ENCODE data around the gene SERPINB6.

The SERPINB6 gene

GRCh38 chr6:2962004-2962403 lies 9.4 kb downstream of the SERPINB6 start:
- no peak for DNase-seq (ENCODE audit: low read depth)
- no peak overlapping the region for H3K4me3 ChIP-seq (ENCODE audit: low read depth, low read length)
- TF ChIP-seq CTCF (IDR thresholded peaks at IDR 0.05; ENCODE audit: insufficient read depth, low read depth, low read length, missing control alignments), result no peak

DNA sequence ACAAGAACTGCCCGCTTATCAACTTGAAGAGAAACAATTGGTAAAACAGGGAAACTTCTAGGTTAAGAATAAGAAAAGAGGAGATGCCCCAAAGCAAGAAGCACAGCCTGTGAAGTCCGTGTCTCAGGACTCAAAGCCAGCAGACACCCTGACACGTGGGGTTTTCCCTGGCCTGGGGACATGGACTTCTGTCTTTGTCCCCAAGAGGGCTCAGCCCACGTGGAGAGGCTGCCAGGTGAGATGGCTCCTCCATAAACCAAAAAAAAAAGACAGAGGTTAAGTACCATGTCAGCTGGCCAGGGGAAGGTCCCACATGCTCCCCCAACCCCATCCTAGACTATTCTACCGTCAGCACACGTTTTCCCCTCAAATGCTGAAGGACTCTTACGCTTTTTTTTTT lies 9.9 kb downstream of the SERPINB6 start:
- no peak for DNase-seq (ENCODE audit: low read depth)
- no peak overlapping the region for H3K4me3 ChIP-seq (ENCODE audit: low read depth, low read length)
- no peak for TF ChIP-seq CTCF (IDR thresholded peaks at IDR 0.05; ENCODE audit: insufficient read depth, low read depth, low read length, missing control alignments)

- H3K4me3 ChIP-seq (ENCODE audit: low read depth, low read length), result no peak overlapping the region
- no peak for DNase-seq (ENCODE audit: low read depth)
- no peak for TF ChIP-seq CTCF (IDR thresholded peaks at IDR 0.05; ENCODE audit: insufficient read depth, low read depth, low read length, missing control alignments)
These were observed 10.4 kb downstream of the SERPINB6 start for GRCh38 chr6:2960935-2961334.

- no peak overlapping the region for H3K4me3 ChIP-seq (ENCODE audit: low read depth, low read length)
- DNase-seq (ENCODE audit: low read depth), result no peak
- TF ChIP-seq CTCF (IDR thresholded peaks at IDR 0.05; ENCODE audit: insufficient read depth, low read depth, low read length, missing control alignments), result no peak
These were observed 11.3 kb downstream of the SERPINB6 start for GRCh38 chr6:2959909-2960719.

GRCh38 chr6:2958776-2959175 lies 12.6 kb downstream of the SERPINB6 start:
- TF ChIP-seq CTCF (IDR thresholded peaks at IDR 0.05; ENCODE audit: insufficient read depth, low read depth, low read length, missing control alignments), result no peak

DNA sequence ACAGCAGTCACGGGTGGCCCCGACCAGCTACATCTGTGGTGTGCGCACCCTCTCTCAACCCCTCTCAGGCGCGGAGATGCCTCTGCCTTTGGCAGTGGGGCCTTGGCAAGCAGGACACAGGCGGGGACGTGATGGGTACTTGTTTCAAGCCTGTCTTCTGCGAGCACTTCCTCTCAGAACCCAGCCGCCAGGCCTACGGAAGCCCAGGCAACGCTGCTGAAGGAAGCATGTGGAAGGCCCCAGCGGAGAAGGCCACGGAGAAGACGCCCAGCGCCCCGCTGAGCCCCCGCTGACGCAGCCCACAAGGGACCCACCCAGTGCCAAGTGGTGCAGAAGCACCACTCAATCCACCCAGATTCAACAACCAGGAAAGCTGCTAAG lies 13.0 kb downstream of the SERPINB6 start:
- H3K4me3 ChIP-seq (ENCODE audit: low read depth, low read length), result no peak overlapping the region
- DNase-seq (ENCODE audit: low read depth), result no peak
- no peak for TF ChIP-seq CTCF (IDR thresholded peaks at IDR 0.05; ENCODE audit: insufficient read depth, low read depth, low read length, missing control alignments)

More at GRCh38 chr6:2958776-2959175, 12.6 kb downstream of the SERPINB6 start:
- no peak overlapping the region for H3K4me3 ChIP-seq (ENCODE audit: low read depth, low read length)
- DNase-seq (ENCODE audit: low read depth), result no peak

All from GM12865 (cell line).